Head of caudate nucleus (tissue), 42 donors: ENCODE data around the gene SLC30A1.
"Not testable (repeated sequence)": the region's sequence is repeated elsewhere in the genome, so short reads cannot be mapped to it uniquely, and the experiment has no call there.

ENCODE experiments used
- DNase-seq, 42 donors: peaks; one replicate each; pipeline versions ENCODE4 v3.0.0 to v3.0.0-alpha.2; 2020 to 2021; ENCODE audit warnings: mixed read lengths in 7 of 42
- intact Hi-C: fragments of 100-400 bp; cut with DNase I; formaldehyde crosslinking; loops from one replicate; pipeline ENCODE4 v1.15.0; 2022

The SLC30A1 gene

GRCh38 chr1:211591980-211592493, 13.1 kb upstream of the SLC30A1 start:
- peak in 13 of 42 donors; percentile 21 to 76 (median 49) for DNase-seq
- intact Hi-C loops: no loop called here

- intact Hi-C loops: no loop called here
- DNase-seq: peak in 25 of 42 donors; percentile 24 to 76 (median 48)
Observed at GRCh38 chr1:211589782-211590721, 11.1 kb upstream of the SLC30A1 start.

GRCh38 chr1:211588711-211589110, 9.8 kb upstream of the SLC30A1 start:
- DNase-seq: no peak
- intact Hi-C loops: no loop called here

GRCh38 chr1:211587123-211587522, 8.2 kb upstream of the SLC30A1 start:
- intact Hi-C loops: no loop called here
- DNase-seq: no peak

- intact Hi-C loops: no loop called here
- DNase-seq: peak in 1 of 42 donors; percentile 34
Observed at GRCh38 chr1:211586538-211586937, 7.6 kb upstream of the SLC30A1 start.

GRCh38 chr1:211583011-211583992, 4.3 kb upstream of the SLC30A1 start:
- intact Hi-C loops: no loop called here
- peak in 4 of 42 donors; percentile 16 to 43 (median 19) for DNase-seq

- intact Hi-C loops: no loop called here
Observed at GRCh38 chr1:211581526-211581925, 2.6 kb upstream of the SLC30A1 start.

GRCh38 chr1:211580303-211580687, 1.3 kb upstream of the SLC30A1 start:
- intact Hi-C loops: no loop called here
- DNase-seq: no peak

More at GRCh38 chr1:211581526-211581925, 2.6 kb upstream of the SLC30A1 start:
- DNase-seq: no peak

GRCh38 chr1:211579440-211580302, 710 bp upstream of the SLC30A1 start:
- intact Hi-C loops: loop anchor here (5.0 kb wide), 1 partner anchor 78 kb away; no protein-coding TSS in a partner anchor
- DNase-seq: peak in 2 of 42 donors; percentile 54 to 77

- intact Hi-C loops: loop anchor here (5.0 kb wide), 1 partner anchor 79 kb away; no protein-coding TSS in a partner anchor
Observed at GRCh38 chr1:211577819-211578639, 932 bp downstream of the SLC30A1 start.

GRCh38 chr1:211577277-211577818, 1.6 kb downstream of the SLC30A1 start:
- intact Hi-C loops: loop anchor here (5.0 kb wide), 1 partner anchor 80 kb away; no protein-coding TSS in a partner anchor
- peak in 1 of 42 donors; percentile 10 for DNase-seq

More at GRCh38 chr1:211577819-211578639, 932 bp downstream of the SLC30A1 start:
- peak; percentile 24 to 88 (median 75) for DNase-seq

- DNase-seq: no peak
- intact Hi-C loops: loop anchor here (5.0 kb wide), 1 partner anchor 81 kb away; no protein-coding TSS in a partner anchor
Observed at GRCh38 chr1:211576717-211577116, 2.2 kb downstream of the SLC30A1 start.

- intact Hi-C loops: loop anchor here (5.0 kb wide), 1 partner anchor 83 kb away; no protein-coding TSS in a partner anchor
- DNase-seq: no peak
Observed at GRCh38 chr1:211574705-211575104, 4.3 kb downstream of the SLC30A1 start.

GRCh38 chr1:211571998-211572397, 7.0 kb downstream of the SLC30A1 start:
- no peak for DNase-seq
- intact Hi-C loops: no loop called here

GRCh38 chr1:211570378-211570777, 8.6 kb downstream of the SLC30A1 start:
- intact Hi-C loops: not testable (repeated sequence)
- peak in 1 of 42 donors; percentile 7 for DNase-seq

- intact Hi-C loops: no loop called here
- no peak for DNase-seq
Observed at GRCh38 chr1:211566431-211567025, 12.4 kb downstream of the SLC30A1 start.
